Caco-2 (cell line): ENCODE data around the gene CX3CR1. TPM values are rescaled to one million over a fixed set of nuclear protein-coding genes. Genes with fewer than 3 reads are reported as not detected.

ENCODE experiments used
- BruUV-seq: library from RNA; stranded (reverse); fragments of 400-500 nt; replicated peaks from 2 replicates; lab custom pipeline; 2021; lab: Mats Ljungman, UMichigan
- CTCF ChIA-PET: fragments of 300-600 bp; sonication (Branson Sonifier 250); formaldehyde crosslinking; loops from one replicate; lab custom pipeline; 2022; ENCODE audit warnings: antibody characterized with exemption; lab: Charles Lee
- POLR2A ChIA-PET: fragments of 300-600 bp; sonication (Branson Sonifier 250); formaldehyde crosslinking; loops from one replicate; lab custom pipeline; 2022; ENCODE audit warnings: antibody characterized with exemption; lab: Charles Lee
- DNase-seq, 2 experiments: peaks; one replicate each; pipeline versions ENCODE4 v3.0.0 to v3.0.0-alpha.2; 2020 to 2022
- H3K27me3 ChIP-seq: replicated peaks from 2 replicates; pipeline ENCODE4 v1.6.0; 2011; ENCODE audit warnings: low read length; ENCODE audit not compliant: control insufficient read depth, insufficient read depth
- H3K36me3 ChIP-seq: 2 replicates; pipeline ENCODE4 v1.5.1; 2011; ENCODE audit warnings: low read length; ENCODE audit not compliant: control insufficient read depth, insufficient read depth
- H3K4me1 ChIP-seq: fragments of 250-450 bp; sonication (Bioruptor Pico); 2 replicates; pipeline ENCODE4 v1.5.1; 2020; ENCODE audit warnings: mild to moderate bottlenecking
- H3K4me3 ChIP-seq: 2 replicates; pipeline ENCODE4 v1.5.1; 2011; ENCODE audit warnings: low read depth, mild to moderate bottlenecking, control low read depth, low read length
- H3K9me3 ChIP-seq: fragments of 250-450 bp; sonication (Bioruptor Pico); 2 replicates; pipeline ENCODE4 v1.5.1; 2020; ENCODE audit warnings: mild to moderate bottlenecking, moderate library complexity
- H3K27ac Mint-ChIP-seq: one replicate; pipeline ENCODE4 v1.8.0; 2022; ENCODE audit warnings: mixed read lengths; ENCODE audit not compliant: unreplicated experiment
- H3K27me3 Mint-ChIP-seq: one replicate; pipeline ENCODE4 v1.8.0; 2022; ENCODE audit warnings: mixed read lengths; ENCODE audit not compliant: insufficient read depth, unreplicated experiment
- H3K36me3 Mint-ChIP-seq: one replicate; pipeline ENCODE4 v1.8.0; 2022; ENCODE audit warnings: mild to moderate bottlenecking, mixed read lengths; ENCODE audit not compliant: insufficient read depth, unreplicated experiment
- H3K4me1 Mint-ChIP-seq: one replicate; pipeline ENCODE4 v1.8.0; 2022; ENCODE audit warnings: low read depth, mixed read lengths; ENCODE audit not compliant: unreplicated experiment
- H3K4me3 Mint-ChIP-seq: one replicate; pipeline ENCODE4 v1.8.0; 2022; ENCODE audit warnings: mild to moderate bottlenecking, moderate library complexity, mixed read lengths; ENCODE audit not compliant: unreplicated experiment
- H3K9me3 Mint-ChIP-seq: one replicate; pipeline ENCODE4 v1.8.0; 2022; ENCODE audit warnings: mixed read lengths; ENCODE audit not compliant: unreplicated experiment
- intact Hi-C: fragments of 100-400 bp; cut with micrococcal nuclease; formaldehyde crosslinking; loops from one replicate; pipeline ENCODE4 v1.10.0; 2022; ENCODE audit not compliant: unreplicated experiment
- total RNA-seq: library from RNA; stranded (reverse); gene quantifications from 2 replicates; pipeline ENCODE4 v1.2.3, GENCODE V29; 2022
- TF ChIP-seq, protein P1 (sequence below), 2 experiments: fragments of 200-600 bp in 1 of 2; IDR thresholded peaks; 1 replicate in 1 of 2; 2 replicates in 1 of 2; pipeline versions ENCODE4 v1.5.1 to v1.8.0; 2011 to 2022; ENCODE audit warnings: antibody characterized with exemption in 1 of 2, control low read depth in 1 of 2, inconsistent platforms in 1 of 2, low read depth in 1 of 2, low read length in 1 of 2, mild to moderate bottlenecking in 1 of 2, moderate library complexity in 1 of 2; ENCODE audit not compliant: insufficient read depth in 1 of 2, severe bottlenecking in 1 of 2, unreplicated experiment in 1 of 2

The CX3CR1 gene
- total RNA-seq, 1 experiment from 2014 or later, result 0.61 TPM

GRCh38 chr3:39263576-39263975 is 16.3 kb downstream of the CX3CR1 start:
- no peaks in the 10 kb centered on the region for H3K4me1 ChIP-seq
- Mint-ChIP-seq H3K27ac (no peak overlapping the region), H3K4me3 (no peak overlapping the region), H3K36me3 (no peaks in the 10 kb centered on the region), H3K4me1 (no peaks in the 10 kb centered on the region), H3K9me3 (no peaks in the 10 kb centered on the region), H3K27me3 (peaks cover 18% of the 10 kb centered on the region)
- no peaks in the 10 kb centered on the region for H3K36me3 ChIP-seq
- H3K27me3 ChIP-seq, result no peaks in the 10 kb centered on the region; the same call in 1 of the 2 replicates
- TF ChIP-seq, protein P1, sequence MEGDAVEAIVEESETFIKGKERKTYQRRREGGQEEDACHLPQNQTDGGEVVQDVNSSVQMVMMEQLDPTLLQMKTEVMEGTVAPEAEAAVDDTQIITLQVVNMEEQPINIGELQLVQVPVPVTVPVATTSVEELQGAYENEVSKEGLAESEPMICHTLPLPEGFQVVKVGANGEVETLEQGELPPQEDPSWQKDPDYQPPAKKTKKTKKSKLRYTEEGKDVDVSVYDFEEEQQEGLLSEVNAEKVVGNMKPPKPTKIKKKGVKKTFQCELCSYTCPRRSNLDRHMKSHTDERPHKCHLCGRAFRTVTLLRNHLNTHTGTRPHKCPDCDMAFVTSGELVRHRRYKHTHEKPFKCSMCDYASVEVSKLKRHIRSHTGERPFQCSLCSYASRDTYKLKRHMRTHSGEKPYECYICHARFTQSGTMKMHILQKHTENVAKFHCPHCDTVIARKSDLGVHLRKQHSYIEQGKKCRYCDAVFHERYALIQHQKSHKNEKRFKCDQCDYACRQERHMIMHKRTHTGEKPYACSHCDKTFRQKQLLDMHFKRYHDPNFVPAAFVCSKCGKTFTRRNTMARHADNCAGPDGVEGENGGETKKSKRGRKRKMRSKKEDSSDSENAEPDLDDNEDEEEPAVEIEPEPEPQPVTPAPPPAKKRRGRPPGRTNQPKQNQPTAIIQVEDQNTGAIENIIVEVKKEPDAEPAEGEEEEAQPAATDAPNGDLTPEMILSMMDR (IDR thresholded peaks at IDR 0.05; ENCODE audit: insufficient read depth in 1 of 2, low read depth in 1 of 2, low read length in 1 of 2, severe bottlenecking in 1 of 2, unreplicated experiment in 1 of 2), result no peak
- no TSS peak for BruUV-seq
- H3K9me3 ChIP-seq, result no peaks in the 10 kb centered on the region
- intact Hi-C loops, result no loop called here
- ChIA-PET POLR2A (no interaction called here), CTCF (no interaction called here)
- DNase-seq, result no peak
- no peak overlapping the region for H3K4me3 ChIP-seq

GRCh38 chr3:39262846-39263245 is 17.0 kb downstream of the CX3CR1 start:
- H3K9me3 ChIP-seq, result no peaks in the 10 kb centered on the region
- intact Hi-C loops, result no loop called here
- TF ChIP-seq, protein P1 (IDR thresholded peaks at IDR 0.05; ENCODE audit: insufficient read depth in 1 of 2, low read depth in 1 of 2, low read length in 1 of 2, severe bottlenecking in 1 of 2, unreplicated experiment in 1 of 2), result no peak
- DNase-seq, result no peak
- Mint-ChIP-seq H3K27me3 (peaks cover 21% of the 10 kb centered on the region), H3K4me3 (no peak overlapping the region), H3K4me1 (no peaks in the 10 kb centered on the region), H3K36me3 (no peaks in the 10 kb centered on the region), H3K27ac (no peak overlapping the region), H3K9me3 (no peaks in the 10 kb centered on the region)
- no peak overlapping the region for H3K4me3 ChIP-seq
- BruUV-seq, result no TSS peak
- H3K4me1 ChIP-seq, result no peaks in the 10 kb centered on the region
- no peaks in the 10 kb centered on the region for H3K36me3 ChIP-seq
- H3K27me3 ChIP-seq, result no peaks in the 10 kb centered on the region; the same call in 1 of the 2 replicates
- ChIA-PET POLR2A (no interaction called here), CTCF (no interaction called here)

DNA sequence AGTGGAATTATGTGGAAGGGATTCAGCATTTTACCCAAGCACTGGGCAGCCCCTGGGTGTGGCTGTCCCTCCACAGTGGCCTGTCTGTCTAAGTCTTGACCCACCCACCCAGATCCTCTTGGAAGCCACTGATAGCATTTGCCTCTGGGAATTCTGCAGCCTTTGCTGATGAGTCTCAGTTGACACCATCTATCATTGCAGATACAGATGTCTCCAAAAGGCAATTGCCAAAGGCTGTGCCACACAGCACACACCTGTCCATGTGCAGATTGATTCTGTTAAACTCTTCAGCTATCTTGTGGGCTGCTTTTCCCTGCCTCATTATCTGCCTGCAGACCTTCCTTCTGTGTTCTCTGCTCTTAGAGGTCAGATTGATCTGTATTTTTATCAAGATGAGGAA is 18.1 kb downstream of the CX3CR1 start:
- POLR2A ChIA-PET, result no interaction called here
- no peaks in the 10 kb centered on the region for H3K36me3 Mint-ChIP-seq
- H3K27me3 Mint-ChIP-seq, result peaks cover 30% of the 10 kb centered on the region
- TF ChIP-seq, protein P1 (IDR thresholded peaks at IDR 0.05; ENCODE audit: insufficient read depth in 1 of 2, low read depth in 1 of 2, low read length in 1 of 2, severe bottlenecking in 1 of 2, unreplicated experiment in 1 of 2), result no peak
- no TSS peak for BruUV-seq
- intact Hi-C loops, result no loop called here
- Histone ChIP-seq H3K9me3 (no peaks in the 10 kb centered on the region), H3K36me3 (no peaks in the 10 kb centered on the region), H3K27me3 (no peaks in the 10 kb centered on the region; the same call in 1 of the 2 replicates), H3K4me3 (no peak overlapping the region), H3K4me1 (no peaks in the 10 kb centered on the region)
- no peaks in the 10 kb centered on the region for H3K4me1 Mint-ChIP-seq
- no peak for DNase-seq
- no peak overlapping the region for H3K27ac Mint-ChIP-seq
- CTCF ChIA-PET, result no interaction called here
- no peak overlapping the region for H3K4me3 Mint-ChIP-seq
- H3K9me3 Mint-ChIP-seq, result no peaks in the 10 kb centered on the region
